PC-3 (cell line): ENCODE data around the gene CSMD2.

Experiments
- EZH2 ChIP-seq: fragments of 300-600 bp; sonication (generic); IDR thresholded peaks from one replicate; pipeline ENCODE4 v1.6.1; 2017; ENCODE audit warnings: antibody characterized with exemption, mild to moderate bottlenecking, low read length; ENCODE audit not compliant: unreplicated experiment
- EZH2phosphoT487 ChIP-seq: fragments of 300-600 bp; sonication (generic); IDR thresholded peaks from 2 replicates; pipeline ENCODE4 v1.6.1; 2018; ENCODE audit warnings: mild to moderate bottlenecking, antibody characterized with exemption, low read length, borderline replicate concordance
- TF ChIP-seq, protein P1 (sequence below): fragments of 300-600 bp; sonication (generic); conservative IDR thresholded peaks from 2 replicates; pipeline ENCODE4 v1.5.1; 2017; ENCODE audit warnings: antibody characterized with exemption, low read depth, mild to moderate bottlenecking, low read length

DNA sequence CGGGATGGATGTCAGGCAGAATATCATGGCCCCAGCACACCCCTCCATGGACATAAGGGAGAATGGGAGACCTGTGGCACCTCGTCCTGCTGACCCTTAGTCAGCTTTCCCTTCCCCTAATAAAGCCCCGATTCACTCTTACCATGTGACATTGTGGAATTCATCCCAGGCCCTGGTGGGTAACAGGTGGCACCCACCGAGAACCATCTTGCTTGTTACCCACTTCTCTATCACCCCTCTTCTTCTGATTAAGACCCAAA, 32.9 kb downstream of the CSMD2 start:
- TF ChIP-seq, protein P1, sequence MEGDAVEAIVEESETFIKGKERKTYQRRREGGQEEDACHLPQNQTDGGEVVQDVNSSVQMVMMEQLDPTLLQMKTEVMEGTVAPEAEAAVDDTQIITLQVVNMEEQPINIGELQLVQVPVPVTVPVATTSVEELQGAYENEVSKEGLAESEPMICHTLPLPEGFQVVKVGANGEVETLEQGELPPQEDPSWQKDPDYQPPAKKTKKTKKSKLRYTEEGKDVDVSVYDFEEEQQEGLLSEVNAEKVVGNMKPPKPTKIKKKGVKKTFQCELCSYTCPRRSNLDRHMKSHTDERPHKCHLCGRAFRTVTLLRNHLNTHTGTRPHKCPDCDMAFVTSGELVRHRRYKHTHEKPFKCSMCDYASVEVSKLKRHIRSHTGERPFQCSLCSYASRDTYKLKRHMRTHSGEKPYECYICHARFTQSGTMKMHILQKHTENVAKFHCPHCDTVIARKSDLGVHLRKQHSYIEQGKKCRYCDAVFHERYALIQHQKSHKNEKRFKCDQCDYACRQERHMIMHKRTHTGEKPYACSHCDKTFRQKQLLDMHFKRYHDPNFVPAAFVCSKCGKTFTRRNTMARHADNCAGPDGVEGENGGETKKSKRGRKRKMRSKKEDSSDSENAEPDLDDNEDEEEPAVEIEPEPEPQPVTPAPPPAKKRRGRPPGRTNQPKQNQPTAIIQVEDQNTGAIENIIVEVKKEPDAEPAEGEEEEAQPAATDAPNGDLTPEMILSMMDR, result no peak
- TF ChIP-seq EZH2phosphoT487, result no peak
- TF ChIP-seq EZH2, result no peak
